KOPT-K1 (cell line): Measurements from ENCODE around the gene ALG1L2.
"Not testable (repeated sequence)": the region's sequence is repeated elsewhere in the genome, so short reads cannot be mapped to it uniquely, and the experiment has no call there.

Experiments
- H3K27ac ChIP-seq: fragments of 200-600 bp; sonication (generic); 2 replicates; pipeline ENCODE4 v1.5.1; 2016; ENCODE audit warnings: antibody characterized with exemption, mild to moderate bottlenecking, low read depth, low read length; ENCODE audit not compliant: poor library complexity, severe bottlenecking
- H3K36me3 ChIP-seq: fragments of 200-600 bp; sonication (generic); 2 replicates; pipeline ENCODE4 v1.5.1; 2017; ENCODE audit warnings: antibody characterized with exemption, mild to moderate bottlenecking, low read length, moderate library complexity; ENCODE audit not compliant: insufficient read depth
- H3K9me3 ChIP-seq: fragments of 200-600 bp; sonication (generic); 2 replicates; pipeline ENCODE4 v1.5.1; 2017; ENCODE audit warnings: antibody characterized with exemption, low read length, mild to moderate bottlenecking; ENCODE audit not compliant: insufficient read depth, poor library complexity, severe bottlenecking

The ALG1L2 gene

GRCh38 chr3:130084436-130084980 lies 2.9 kb downstream of the ALG1L2 start:
- Histone ChIP-seq H3K27ac (no peak overlapping the region), H3K9me3 (peaks cover 13% of the 10 kb centered on the region), H3K36me3 (no peaks in the 10 kb centered on the region)

GRCh38 chr3:130085881-130086280 lies 4.2 kb downstream of the ALG1L2 start:
- Histone ChIP-seq H3K9me3 (peaks cover 13% of the 10 kb centered on the region), H3K27ac (no peak overlapping the region), H3K36me3 (no peaks in the 10 kb centered on the region)

GRCh38 chr3:130086628-130087027 lies 5.0 kb downstream of the ALG1L2 start:
- H3K9me3 ChIP-seq, result peaks cover 13% of the 10 kb centered on the region
- not testable (repeated sequence) for H3K27ac ChIP-seq, H3K36me3 ChIP-seq

- Histone ChIP-seq H3K27ac (no peak overlapping the region), H3K9me3 (peaks cover 13% of the 10 kb centered on the region), H3K36me3 (no peaks in the 10 kb centered on the region)
Observed at GRCh38 chr3:130088061-130088460, 6.4 kb downstream of the ALG1L2 start.

- H3K27ac ChIP-seq, result not testable (repeated sequence)
Observed at GRCh38 chr3:130090681-130091080, 9.1 kb downstream of the ALG1L2 start.

GRCh38 chr3:130091958-130092357 lies 10.3 kb downstream of the ALG1L2 start:
- H3K36me3 ChIP-seq, result no peaks in the 10 kb centered on the region
- H3K9me3 ChIP-seq, result peaks cover 13% of the 10 kb centered on the region
- H3K27ac ChIP-seq, result no peak overlapping the region

More at GRCh38 chr3:130090681-130091080, 9.1 kb downstream of the ALG1L2 start:
- H3K36me3 ChIP-seq, result not testable (repeated sequence)
- H3K9me3 ChIP-seq, result peaks cover 13% of the 10 kb centered on the region

- H3K9me3 ChIP-seq, result peaks cover 2% of the 10 kb centered on the region
- peak overlapping the region; percentile 81 for H3K27ac ChIP-seq
- H3K36me3 ChIP-seq, result no peaks in the 10 kb centered on the region
Observed at GRCh38 chr3:130093741-130094391, 12.2 kb downstream of the ALG1L2 start.

GRCh38 chr3:130094491-130094941 lies 12.9 kb downstream of the ALG1L2 start:
- H3K27ac ChIP-seq, result peak overlapping the region; percentile 81
- H3K9me3 ChIP-seq, H3K36me3 ChIP-seq: not testable (repeated sequence)

- H3K9me3 ChIP-seq, H3K27ac ChIP-seq, H3K36me3 ChIP-seq: not testable (repeated sequence)
Observed at GRCh38 chr3:130095858-130096257, 14.2 kb downstream of the ALG1L2 start.

GRCh38 chr3:130097096-130097495 lies 15.5 kb downstream of the ALG1L2 start:
- H3K27ac ChIP-seq, H3K9me3 ChIP-seq, H3K36me3 ChIP-seq: not testable (repeated sequence)

GRCh38 chr3:130097690-130098638 lies 16.3 kb downstream of the ALG1L2 start:
- not testable (repeated sequence) for H3K9me3 ChIP-seq, H3K27ac ChIP-seq, H3K36me3 ChIP-seq

GRCh38 chr3:130098639-130099385 lies 17.2 kb downstream of the ALG1L2 start:
- not testable (repeated sequence) for H3K9me3 ChIP-seq

GRCh38 chr3:130102545-130102944 lies 20.9 kb downstream of the ALG1L2 start:
- H3K9me3 ChIP-seq, H3K27ac ChIP-seq, H3K36me3 ChIP-seq: not testable (repeated sequence)

More at GRCh38 chr3:130098639-130099385, 17.2 kb downstream of the ALG1L2 start:
- H3K27ac ChIP-seq, H3K36me3 ChIP-seq: not testable (repeated sequence)

- H3K9me3 ChIP-seq, H3K27ac ChIP-seq, H3K36me3 ChIP-seq: not testable (repeated sequence)
Observed at GRCh38 chr3:130104191-130104590, 22.6 kb downstream of the ALG1L2 start.
